Measurements from ENCODE around the gene FBN3.

FBN3 gene

DNA sequence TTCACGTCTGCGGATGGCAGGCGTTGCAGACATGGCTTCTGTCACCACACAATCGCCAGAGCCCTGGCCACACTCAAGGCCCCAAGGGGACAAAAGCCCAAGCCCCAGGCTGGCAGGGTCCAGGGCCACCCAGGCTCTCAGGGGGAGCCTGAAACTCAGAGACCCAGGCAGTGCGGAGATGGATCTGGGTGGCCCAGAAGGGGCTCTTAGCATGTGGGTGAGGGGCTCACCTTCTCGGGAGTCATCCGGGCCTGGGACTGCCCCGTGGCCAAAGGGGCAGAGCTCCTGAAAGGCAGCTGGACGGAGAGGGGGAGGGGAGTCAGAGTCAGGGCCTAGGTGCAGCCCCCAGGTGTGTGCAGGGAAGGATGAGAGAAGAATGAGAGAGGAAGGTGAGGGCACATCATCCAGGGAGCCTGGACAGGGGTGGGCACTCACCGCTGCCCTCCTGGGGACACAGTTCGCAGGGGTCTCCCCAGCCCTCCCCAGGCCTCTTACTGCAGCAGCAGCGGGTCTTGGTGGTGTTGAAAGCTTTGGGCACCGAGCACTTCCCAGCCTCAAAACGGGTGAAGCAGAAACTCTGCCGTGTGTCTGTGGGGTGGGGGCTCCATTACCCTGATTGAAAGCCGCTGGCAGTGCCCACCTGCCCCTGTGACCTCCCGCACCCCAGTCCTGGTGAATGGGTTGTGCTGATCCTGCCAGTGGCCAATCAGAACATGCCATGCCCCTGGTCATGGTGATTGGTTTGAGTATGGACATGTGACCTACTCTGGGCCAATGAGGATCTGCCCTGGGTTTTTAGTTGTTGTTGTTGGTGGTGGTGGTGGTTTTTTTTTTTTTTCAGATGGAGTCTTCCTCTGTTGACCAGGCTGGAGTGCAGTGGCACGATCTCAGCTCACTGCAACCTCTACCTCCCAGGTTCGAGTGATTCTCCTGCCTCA lies 59.5 kb downstream of the FBN3 start:
- no peak overlapping the region for H3K27ac ChIP-seq (ENCODE audit: low read depth, low read length)
- H3K9ac ChIP-seq (ENCODE audit: low read length) = no peak overlapping the region
- no peak overlapping the region for H3K4me3 ChIP-seq (ENCODE audit: low read length)
- H3K27me3 ChIP-seq (ENCODE audit: control insufficient read depth, insufficient read depth, low read length) = no peaks in the 10 kb centered on the region
- no peaks in the 10 kb centered on the region for H3K36me3 ChIP-seq (ENCODE audit: control insufficient read depth, insufficient read depth, low read length)
- H3K4me1 ChIP-seq (ENCODE audit: control insufficient read depth, insufficient read depth, low read length) = no peaks in the 10 kb centered on the region

- Histone ChIP-seq H3K4me1 (ENCODE audit: control insufficient read depth, insufficient read depth, low read length) (no peaks in the 10 kb centered on the region), H3K9ac (ENCODE audit: low read length) (no peak overlapping the region), H3K27ac (ENCODE audit: low read depth, low read length) (no peak overlapping the region), H3K27me3 (ENCODE audit: control insufficient read depth, insufficient read depth, low read length) (no peaks in the 10 kb centered on the region), H3K36me3 (ENCODE audit: control insufficient read depth, insufficient read depth, low read length) (no peaks in the 10 kb centered on the region), H3K4me3 (ENCODE audit: low read length) (no peak overlapping the region)
These were observed 60.4 kb downstream of the FBN3 start for GRCh38 chr19:8088752-8089663.

GRCh38 chr19:8087876-8088275 lies 61.5 kb downstream of the FBN3 start:
- Histone ChIP-seq H3K4me3 (ENCODE audit: low read length) (no peak overlapping the region), H3K36me3 (ENCODE audit: control insufficient read depth, insufficient read depth, low read length) (no peaks in the 10 kb centered on the region), H3K9ac (ENCODE audit: low read length) (no peak overlapping the region)

GRCh38 chr19:8086849-8087248 lies 62.5 kb downstream of the FBN3 start:
- no peak overlapping the region for H3K9ac ChIP-seq (ENCODE audit: low read length)
- no peaks in the 10 kb centered on the region for H3K36me3 ChIP-seq (ENCODE audit: control insufficient read depth, insufficient read depth, low read length)
- no peak overlapping the region for H3K27ac ChIP-seq (ENCODE audit: low read depth, low read length)
- H3K27me3 ChIP-seq (ENCODE audit: control insufficient read depth, insufficient read depth, low read length) = no peaks in the 10 kb centered on the region
- no peaks in the 10 kb centered on the region for H3K4me1 ChIP-seq (ENCODE audit: control insufficient read depth, insufficient read depth, low read length)
- H3K4me3 ChIP-seq (ENCODE audit: low read length) = no peak overlapping the region

More at GRCh38 chr19:8087876-8088275, 61.5 kb downstream of the FBN3 start:
- Histone ChIP-seq H3K4me1 (ENCODE audit: control insufficient read depth, insufficient read depth, low read length) (no peaks in the 10 kb centered on the region), H3K27ac (ENCODE audit: low read depth, low read length) (no peak overlapping the region), H3K27me3 (ENCODE audit: control insufficient read depth, insufficient read depth, low read length) (no peaks in the 10 kb centered on the region)

DNA sequence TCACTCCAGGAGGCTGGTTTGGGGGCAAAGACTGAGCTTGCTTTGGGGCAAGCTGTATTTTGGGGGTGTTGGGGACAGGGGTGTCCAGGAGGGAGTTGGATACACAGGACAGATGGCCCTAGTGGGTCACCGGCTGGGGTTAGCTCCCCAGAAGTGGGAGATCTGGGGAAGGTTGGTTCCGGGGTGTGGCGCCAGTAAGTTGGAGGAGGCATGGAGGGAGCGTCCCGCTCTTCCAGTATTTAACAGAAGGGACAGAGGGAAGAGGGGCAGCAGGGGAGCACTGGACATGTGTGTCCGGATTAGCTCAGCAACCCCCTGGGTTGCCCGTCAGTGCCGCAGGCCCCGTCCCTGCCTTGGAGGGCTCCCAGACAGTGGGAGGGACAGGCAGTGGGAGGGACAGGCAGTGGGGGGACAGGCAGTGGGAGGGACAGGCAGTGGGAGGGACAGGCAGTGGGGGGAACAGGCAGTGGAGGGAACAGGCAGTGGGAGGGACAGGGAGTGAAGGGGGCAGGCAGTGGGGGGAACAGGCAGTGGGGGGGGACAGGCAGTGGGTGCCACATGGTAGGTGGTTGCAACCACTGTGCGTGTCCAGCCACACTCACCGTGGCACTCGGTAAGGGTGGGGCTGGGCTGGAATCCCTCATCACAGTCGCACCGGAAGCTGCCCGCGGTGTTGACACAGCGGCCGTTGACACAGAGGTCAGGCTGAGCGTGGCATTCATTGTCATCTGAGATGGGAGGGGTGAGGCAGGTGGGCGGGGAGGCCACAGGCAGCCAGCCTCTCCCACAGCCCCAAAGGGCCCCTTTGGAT lies 63.6 kb downstream of the FBN3 start:
- H3K9ac ChIP-seq (ENCODE audit: low read length) = no peak overlapping the region
- H3K4me3 ChIP-seq (ENCODE audit: low read length) = no peak overlapping the region
- no peaks in the 10 kb centered on the region for H3K4me1 ChIP-seq (ENCODE audit: control insufficient read depth, insufficient read depth, low read length)
- no peaks in the 10 kb centered on the region for H3K36me3 ChIP-seq (ENCODE audit: control insufficient read depth, insufficient read depth, low read length)
- H3K27me3 ChIP-seq (ENCODE audit: control insufficient read depth, insufficient read depth, low read length) = no peaks in the 10 kb centered on the region
- no peak overlapping the region for H3K27ac ChIP-seq (ENCODE audit: low read depth, low read length)

- Histone ChIP-seq H3K4me3 (ENCODE audit: low read length) (no peak overlapping the region), H3K27me3 (ENCODE audit: control insufficient read depth, insufficient read depth, low read length) (no peaks in the 10 kb centered on the region), H3K36me3 (ENCODE audit: control insufficient read depth, insufficient read depth, low read length) (no peaks in the 10 kb centered on the region), H3K9ac (ENCODE audit: low read length) (no peak overlapping the region), H3K4me1 (ENCODE audit: control insufficient read depth, insufficient read depth, low read length) (no peaks in the 10 kb centered on the region), H3K27ac (ENCODE audit: low read depth, low read length) (no peak overlapping the region)
These were observed 65.2 kb downstream of the FBN3 start for GRCh38 chr19:8084152-8084551.

GRCh38 chr19:8083141-8083540 lies 66.3 kb downstream of the FBN3 start:
- no peaks in the 10 kb centered on the region for H3K4me1 ChIP-seq (ENCODE audit: control insufficient read depth, insufficient read depth, low read length)
- H3K27ac ChIP-seq (ENCODE audit: low read depth, low read length) = no peak overlapping the region
- H3K4me3 ChIP-seq (ENCODE audit: low read length) = no peak overlapping the region
- H3K36me3 ChIP-seq (ENCODE audit: control insufficient read depth, insufficient read depth, low read length) = no peaks in the 10 kb centered on the region
- no peak overlapping the region for H3K9ac ChIP-seq (ENCODE audit: low read length)
- no peaks in the 10 kb centered on the region for H3K27me3 ChIP-seq (ENCODE audit: control insufficient read depth, insufficient read depth, low read length)

- Histone ChIP-seq H3K27ac (ENCODE audit: low read depth, low read length) (no peak overlapping the region), H3K4me3 (ENCODE audit: low read length) (no peak overlapping the region), H3K27me3 (ENCODE audit: control insufficient read depth, insufficient read depth, low read length) (no peaks in the 10 kb centered on the region), H3K36me3 (ENCODE audit: control insufficient read depth, insufficient read depth, low read length) (no peaks in the 10 kb centered on the region), H3K9ac (ENCODE audit: low read length) (no peak overlapping the region), H3K4me1 (ENCODE audit: control insufficient read depth, insufficient read depth, low read length) (no peaks in the 10 kb centered on the region)
These were observed 67.5 kb downstream of the FBN3 start for GRCh38 chr19:8081569-8082550.

- H3K27me3 ChIP-seq (ENCODE audit: control insufficient read depth, insufficient read depth, low read length) = no peaks in the 10 kb centered on the region
- H3K4me3 ChIP-seq (ENCODE audit: low read length) = no peak overlapping the region
These were observed 68.6 kb downstream of the FBN3 start for GRCh38 chr19:8080832-8081231.

DNA sequence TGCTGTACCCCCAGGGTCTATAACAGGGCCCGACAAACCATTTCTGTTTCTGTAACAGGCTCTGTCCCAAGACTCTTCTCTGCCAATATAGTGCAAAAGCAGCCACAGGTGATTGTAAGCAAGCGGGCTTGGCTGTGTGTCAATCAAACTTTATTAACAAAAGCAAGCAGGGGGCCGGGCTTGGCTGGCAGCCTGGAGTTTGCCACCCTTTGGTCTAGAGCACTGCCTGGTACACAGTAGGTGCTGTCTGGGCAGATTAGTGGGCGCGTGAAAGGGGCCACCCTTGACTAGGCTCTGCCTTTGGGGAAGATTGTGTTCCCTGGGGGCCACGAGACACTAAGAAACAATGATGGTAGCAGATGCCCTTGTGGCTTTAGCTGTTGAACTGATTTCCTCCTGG lies 69.4 kb downstream of the FBN3 start:
- Histone ChIP-seq H3K4me3 (ENCODE audit: low read length) (no peak overlapping the region), H3K9ac (ENCODE audit: low read length) (no peak overlapping the region), H3K4me1 (ENCODE audit: control insufficient read depth, insufficient read depth, low read length) (no peaks in the 10 kb centered on the region), H3K27me3 (ENCODE audit: control insufficient read depth, insufficient read depth, low read length) (no peaks in the 10 kb centered on the region), H3K27ac (ENCODE audit: low read depth, low read length) (no peak overlapping the region), H3K36me3 (ENCODE audit: control insufficient read depth, insufficient read depth, low read length) (no peaks in the 10 kb centered on the region)

More at GRCh38 chr19:8080832-8081231, 68.6 kb downstream of the FBN3 start:
- Histone ChIP-seq H3K4me1 (ENCODE audit: control insufficient read depth, insufficient read depth, low read length) (no peaks in the 10 kb centered on the region), H3K36me3 (ENCODE audit: control insufficient read depth, insufficient read depth, low read length) (no peaks in the 10 kb centered on the region), H3K9ac (ENCODE audit: low read length) (no peak overlapping the region), H3K27ac (ENCODE audit: low read depth, low read length) (no peak overlapping the region)

All from rectal smooth muscle tissue (tissue), 1 donor.